ENCODE measurements around the gene PRKAR1B. TPM values are rescaled to one million over a fixed set of nuclear protein-coding genes. Genes with fewer than 3 reads are reported as not detected.

PRKAR1B gene
- total RNA-seq, 1 experiment from 2014 or later: 27.2 TPM

- CTCF ChIA-PET: no interaction called here
- intact Hi-C loops (cut with micrococcal nuclease; ENCODE audit: unreplicated experiment): no loop called here
- BruUV-seq (replicated peaks): no TSS peak
These were observed 5.0 kb upstream of the PRKAR1B start for GRCh38 chr7:732094-732541.

GRCh38 chr7:731440-732085 is 4.5 kb upstream of the PRKAR1B start:
- peaks cover 48% of the 10 kb centered on the region for H3K36me3 ChIP-seq (ENCODE audit: insufficient read depth, low read length, poor library complexity, severe bottlenecking)
- peaks cover 13% of the 10 kb centered on the region for H3K9me3 ChIP-seq (ENCODE audit: low read depth, low read length, poor library complexity, severe bottlenecking)
- no TSS peak for BruUV-seq (replicated peaks)
- no peaks in the 10 kb centered on the region for H3K27me3 ChIP-seq (replicated peaks; ENCODE audit: insufficient read depth, low read depth, low read length, poor library complexity)
- no peak overlapping the region for H3K27ac ChIP-seq (ENCODE audit: low read depth, low read length, poor library complexity, severe bottlenecking)
- H3K4me3 ChIP-seq (ENCODE audit: low read depth, low read length, poor library complexity, severe bottlenecking): no peak overlapping the region
- no peak for DNase-seq (ENCODE audit: low spot score)
- POLR2A ChIA-PET (ENCODE audit: low non-redundant PET): interaction anchor here (0.7 kb wide), 1 partner anchor 41 kb away, joined by 3 read pairs; no protein-coding TSS in a partner anchor
- intact Hi-C loops (cut with micrococcal nuclease; ENCODE audit: unreplicated experiment): no loop called here
- CTCF ChIA-PET: no interaction called here
- no peaks in the 10 kb centered on the region for H3K4me1 ChIP-seq (ENCODE audit: insufficient read depth, low read length, poor library complexity, severe bottlenecking)
- TF ChIP-seq CTCF (conservative IDR thresholded peaks at IDR 0.05; ENCODE audit: low read depth, low read length): no peak
- no peak for TF ChIP-seq EZH2 (IDR thresholded peaks at IDR 0.05; ENCODE audit: borderline replicate concordance, low read depth, low read length, poor library complexity, severe bottlenecking)

More at GRCh38 chr7:732094-732541, 5.0 kb upstream of the PRKAR1B start:
- peaks cover 13% of the 10 kb centered on the region for H3K9me3 ChIP-seq (ENCODE audit: low read depth, low read length, poor library complexity, severe bottlenecking)
- peaks cover 48% of the 10 kb centered on the region for H3K36me3 ChIP-seq (ENCODE audit: insufficient read depth, low read length, poor library complexity, severe bottlenecking)
- H3K4me1 ChIP-seq (ENCODE audit: insufficient read depth, low read length, poor library complexity, severe bottlenecking): no peaks in the 10 kb centered on the region
- no peak for TF ChIP-seq CTCF (conservative IDR thresholded peaks at IDR 0.05; ENCODE audit: low read depth, low read length)
- H3K27me3 ChIP-seq (replicated peaks; ENCODE audit: insufficient read depth, low read depth, low read length, poor library complexity): no peaks in the 10 kb centered on the region
- DNase-seq (ENCODE audit: low spot score): no peak
- no peak overlapping the region for H3K27ac ChIP-seq (ENCODE audit: low read depth, low read length, poor library complexity, severe bottlenecking)
- H3K4me3 ChIP-seq (ENCODE audit: low read depth, low read length, poor library complexity, severe bottlenecking): no peak overlapping the region
- POLR2A ChIA-PET (ENCODE audit: low non-redundant PET): no interaction called here

- intact Hi-C loops (cut with micrococcal nuclease; ENCODE audit: unreplicated experiment): no loop called here
- Histone ChIP-seq H3K36me3 (ENCODE audit: insufficient read depth, low read length, poor library complexity, severe bottlenecking) (peaks cover 48% of the 10 kb centered on the region), H3K27me3 (replicated peaks; ENCODE audit: insufficient read depth, low read depth, low read length, poor library complexity) (no peaks in the 10 kb centered on the region), H3K9me3 (ENCODE audit: low read depth, low read length, poor library complexity, severe bottlenecking) (peaks cover 13% of the 10 kb centered on the region), H3K27ac (ENCODE audit: low read depth, low read length, poor library complexity, severe bottlenecking) (no peak overlapping the region), H3K4me3 (ENCODE audit: low read depth, low read length, poor library complexity, severe bottlenecking) (no peak overlapping the region), H3K4me1 (ENCODE audit: insufficient read depth, low read length, poor library complexity, severe bottlenecking) (peaks cover 6% of the 10 kb centered on the region)
- POLR2A ChIA-PET (ENCODE audit: low non-redundant PET): interaction anchor here (0.7 kb wide), 1 partner anchor 42 kb away, joined by 3 read pairs; no protein-coding TSS in a partner anchor
- no peak for TF ChIP-seq EZH2 (IDR thresholded peaks at IDR 0.05; ENCODE audit: borderline replicate concordance, low read depth, low read length, poor library complexity, severe bottlenecking)
- TF ChIP-seq CTCF (conservative IDR thresholded peaks at IDR 0.05; ENCODE audit: low read depth, low read length): no peak
- CTCF ChIA-PET: no interaction called here
- no TSS peak for BruUV-seq (replicated peaks)
- no peak for DNase-seq (ENCODE audit: low spot score)
These were observed 3.7 kb upstream of the PRKAR1B start for GRCh38 chr7:730501-731439.

All from A673 (cell line).